Activated CD4-positive, CD25-positive, alpha-beta regulatory T cell treated with anti-CD3 and anti-CD28 coated beads, Interleukin-2, amount 50 U/mL, for 16 hours (primary cell): ENCODE results near the gene SV2B.

Experiments
- DNase-seq: peaks from one replicate; pipeline ENCODE4 v3.0.0-alpha.2; 2020; ENCODE audit warnings: low read depth, low spot score

The SV2B gene

GRCh38 chr15:91228383-91228782 is 128.3 kb downstream of the SV2B start:
- no peak for DNase-seq

GRCh38 chr15:91228890-91229289 is 128.8 kb downstream of the SV2B start:
- no peak for DNase-seq

- no peak for DNase-seq
These were observed 131.6 kb downstream of the SV2B start for GRCh38 chr15:91231703-91232102.

GRCh38 chr15:91234759-91235158 is 134.7 kb downstream of the SV2B start:
- no peak for DNase-seq

GRCh38 chr15:91235376-91235775 is 135.3 kb downstream of the SV2B start:
- no peak for DNase-seq

- DNase-seq: no peak
These were observed 137.4 kb downstream of the SV2B start for GRCh38 chr15:91237445-91237844.

- no peak for DNase-seq
These were observed 138.8 kb downstream of the SV2B start for GRCh38 chr15:91238644-91239425.

GRCh38 chr15:91243826-91244225 is 143.8 kb downstream of the SV2B start:
- no peak for DNase-seq

GRCh38 chr15:91244919-91245318 is 144.9 kb downstream of the SV2B start:
- no peak for DNase-seq

GRCh38 chr15:91246998-91247397 is 146.9 kb downstream of the SV2B start:
- DNase-seq: no peak

- DNase-seq: no peak
These were observed 149.5 kb downstream of the SV2B start for GRCh38 chr15:91249591-91249990.

- no peak for DNase-seq
These were observed 152.3 kb downstream of the SV2B start for GRCh38 chr15:91252322-91252721.

GRCh38 chr15:91252756-91253155 is 152.7 kb downstream of the SV2B start:
- DNase-seq: no peak

- no peak for DNase-seq
These were observed 153.5 kb downstream of the SV2B start for GRCh38 chr15:91253605-91254004.

GRCh38 chr15:91254766-91255165 is 154.7 kb downstream of the SV2B start:
- no peak for DNase-seq

GRCh38 chr15:91255670-91256192 is 155.7 kb downstream of the SV2B start:
- no peak for DNase-seq

- no peak for DNase-seq
These were observed 157.8 kb downstream of the SV2B start for GRCh38 chr15:91257746-91258414.

GRCh38 chr15:91258415-91258759 is 158.3 kb downstream of the SV2B start:
- no peak for DNase-seq

GRCh38 chr15:91259077-91259476 is 159.0 kb downstream of the SV2B start:
- no peak for DNase-seq

GRCh38 chr15:91261345-91261744 is 161.3 kb downstream of the SV2B start:
- DNase-seq: no peak

GRCh38 chr15:91263632-91264531 is 163.8 kb downstream of the SV2B start:
- no peak for DNase-seq
